H9 (cell line): ENCODE measurements around the gene MAPK12. TPM values are rescaled to one million over a fixed set of nuclear protein-coding genes. Genes with fewer than 3 reads are reported as not detected.

ENCODE experiments used
- DNase-seq: peaks from one replicate; pipeline ENCODE4 v3.0.0-alpha.2; 2017
- H2AFZ ChIP-seq: one replicate; pipeline ENCODE4 v1.6.1; 2013; ENCODE audit warnings: mild to moderate bottlenecking, low read length, control low read depth, moderate library complexity
- H2AK5ac ChIP-seq: 2 replicates; pipeline ENCODE4 v1.6.1; 2013; ENCODE audit warnings: low read length, control low read depth, mixed read lengths; ENCODE audit not compliant: insufficient read length
- H2BK120ac ChIP-seq: one replicate; pipeline ENCODE4 v1.6.1; 2013; ENCODE audit warnings: low read depth, mild to moderate bottlenecking, low read length, control low read depth, inconsistent platforms; ENCODE audit not compliant: poor library complexity, severe bottlenecking
- H2BK12ac ChIP-seq: 2 replicates; pipeline ENCODE4 v1.6.1; 2013; ENCODE audit warnings: low read length, control low read depth, mixed read lengths, low read depth; ENCODE audit not compliant: insufficient read length
- H2BK15ac ChIP-seq: 2 replicates; pipeline ENCODE4 v1.6.1; 2013; ENCODE audit warnings: low read depth, low read length, control low read depth
- H2BK20ac ChIP-seq: one replicate; pipeline ENCODE4 v1.6.1; 2013; ENCODE audit warnings: low read depth, mild to moderate bottlenecking, low read length, control low read depth, inconsistent platforms; ENCODE audit not compliant: poor library complexity, severe bottlenecking
- H2BK5ac ChIP-seq: 2 replicates; pipeline ENCODE4 v1.6.1; 2013; ENCODE audit warnings: low read length, control low read depth, mixed read lengths; ENCODE audit not compliant: insufficient read length
- H3K14ac ChIP-seq: 2 replicates; pipeline ENCODE4 v1.6.1; 2013; ENCODE audit warnings: low read length, control low read depth; ENCODE audit not compliant: insufficient read depth
- H3K18ac ChIP-seq: 2 replicates; pipeline ENCODE4 v1.6.1; 2013; ENCODE audit warnings: low read depth, mild to moderate bottlenecking, mixed read lengths, low read length, control low read depth; ENCODE audit not compliant: insufficient read length
- H3K23ac ChIP-seq: 2 replicates; pipeline ENCODE4 v1.6.1; 2013; ENCODE audit warnings: low read length, control low read depth, mixed read lengths, low read depth; ENCODE audit not compliant: insufficient read length
- H3K23me2 ChIP-seq: 2 replicates; pipeline ENCODE4 v1.6.1; 2013; ENCODE audit warnings: low read depth, mild to moderate bottlenecking, mixed read lengths, low read length, control low read depth; ENCODE audit not compliant: insufficient read length, poor library complexity, severe bottlenecking
- H3K27ac ChIP-seq: 2 replicates; pipeline ENCODE4 v1.5.1; 2013; ENCODE audit warnings: low read length, control low read depth, mixed read lengths, low read depth; ENCODE audit not compliant: insufficient read length
- H3K27me3 ChIP-seq: 2 replicates; pipeline ENCODE4 v1.6.1; 2013; ENCODE audit warnings: low read length, control low read depth, inconsistent platforms; ENCODE audit not compliant: insufficient read depth
- H3K4ac ChIP-seq: 2 replicates; pipeline ENCODE4 v1.6.1; 2013; ENCODE audit warnings: low read depth, mild to moderate bottlenecking, control low read depth, inconsistent platforms, low read length, moderate library complexity
- H3K4me1 ChIP-seq: 2 replicates; pipeline ENCODE4 v1.6.1; 2013; ENCODE audit warnings: low read length, control low read depth, inconsistent platforms; ENCODE audit not compliant: insufficient read depth
- H3K4me2 ChIP-seq: 2 replicates; pipeline ENCODE4 v1.6.1; 2013; ENCODE audit warnings: low read length, control low read depth, mixed read lengths; ENCODE audit not compliant: insufficient read length, insufficient read depth
- H3K56ac ChIP-seq: 2 replicates; pipeline ENCODE4 v1.6.1; 2013; ENCODE audit warnings: low read depth, mild to moderate bottlenecking, mixed read lengths, low read length, control low read depth; ENCODE audit not compliant: insufficient read length
- H3K79me1 ChIP-seq: 2 replicates; pipeline ENCODE4 v1.6.1; 2013; ENCODE audit warnings: low read depth, mild to moderate bottlenecking, moderate library complexity, low read length, control low read depth, inconsistent platforms; ENCODE audit not compliant: insufficient read depth, poor library complexity, severe bottlenecking
- H3K79me2 ChIP-seq: 2 replicates; pipeline ENCODE4 v1.6.1; 2013; ENCODE audit warnings: low read length, control low read depth, inconsistent platforms; ENCODE audit not compliant: insufficient read depth
- H3K9ac ChIP-seq: 2 replicates; pipeline ENCODE4 v1.6.1; 2013; ENCODE audit warnings: low read length, control low read depth, mixed read lengths; ENCODE audit not compliant: insufficient read length; ENCODE audit errors: extremely low read depth
- H3K9me3 ChIP-seq: one replicate; pipeline ENCODE4 v1.6.1; 2013; ENCODE audit warnings: low read depth, low read length, inconsistent platforms; ENCODE audit not compliant: control insufficient read depth
- H3T11ph ChIP-seq: one replicate; pipeline ENCODE4 v1.6.1; 2013; ENCODE audit warnings: mild to moderate bottlenecking, low read length, control low read depth, inconsistent platforms
- H4K20me1 ChIP-seq: one replicate; pipeline ENCODE4 v1.6.1; 2013; ENCODE audit not compliant: control insufficient read depth, insufficient read length, insufficient read depth
- H4K5ac ChIP-seq: 2 replicates; pipeline ENCODE4 v1.6.1; 2013; ENCODE audit warnings: low read depth, mild to moderate bottlenecking, mixed read lengths, low read length, control low read depth; ENCODE audit not compliant: insufficient read length
- H4K8ac ChIP-seq: replicated peaks from 2 replicates; pipeline ENCODE4 v1.6.1; 2013; ENCODE audit warnings: low read length, control low read depth, mixed read lengths, low read depth; ENCODE audit not compliant: insufficient read length
- H4K91ac ChIP-seq: 2 replicates; pipeline ENCODE4 v1.6.1; 2013; ENCODE audit warnings: low read depth, mild to moderate bottlenecking, moderate library complexity, mixed read lengths, low read length, control low read depth; ENCODE audit not compliant: insufficient read length
- H3K27ac Mint-ChIP-seq, 3 experiments: 2 replicates in 2 of 3; 3 replicates in 1 of 3; pipeline ENCODE4 v1.8.0; 2020 to 2021; ENCODE audit warnings: mixed read lengths in 3 of 3, mild to moderate bottlenecking in 1 of 3, moderate library complexity in 1 of 3
- H3K27me3 Mint-ChIP-seq: 2 replicates; pipeline ENCODE4 v1.8.0; 2021; ENCODE audit warnings: low read depth, mild to moderate bottlenecking, moderate library complexity, mixed read lengths
- H3K36me3 Mint-ChIP-seq, 3 experiments: 2 replicates in 2 of 3; 3 replicates in 1 of 3; pipeline ENCODE4 v1.8.0; 2020 to 2021; ENCODE audit warnings: low read depth in 3 of 3, mixed read lengths in 3 of 3; ENCODE audit not compliant: insufficient read depth in 1 of 3
- H3K4me1 Mint-ChIP-seq, 2 experiments: 2 replicates each; pipeline ENCODE4 v1.8.0; 2020; ENCODE audit warnings: mixed read lengths in 2 of 2
- H3K4me3 Mint-ChIP-seq, 2 experiments: 2 replicates in 1 of 2; 3 replicates in 1 of 2; pipeline ENCODE4 v1.8.0; 2020 to 2021; ENCODE audit warnings: mild to moderate bottlenecking in 2 of 2, mixed read lengths in 2 of 2, moderate library complexity in 1 of 2
- H3K9me3 Mint-ChIP-seq, 2 experiments: 2 replicates in 1 of 2; 3 replicates in 1 of 2; pipeline ENCODE4 v1.8.0; 2020; ENCODE audit warnings: mild to moderate bottlenecking in 2 of 2, mixed read lengths in 2 of 2, moderate library complexity in 1 of 2
- WGBS: extraction: QIAGEN DNeasy Blood & Tissue Kit; methylation state at CpG from one replicate; pipeline ENCODE4 v1.1.7; 2013; ENCODE audit warnings: missing lambda C conversion rate, low lambda C conversion rate, mixed read lengths; ENCODE audit not compliant: insufficient read length; ENCODE audit errors: extremely low coverage; 5-methylcytosine and 5-hydroxymethylcytosine counted together
- total RNA-seq: library from RNA; stranded (reverse); gene quantifications from 2 replicates; pipeline ENCODE4 v1.2.1, GENCODE V29; 2021
- TF ChIP-seq, protein P1 (sequence below): fragments of 200-600 bp; sonication (generic); conservative IDR thresholded peaks from 3 replicates; pipeline ENCODE4 v1.8.0; 2021; ENCODE audit warnings: antibody characterized with exemption, mild to moderate bottlenecking

The MAPK12 gene
- total RNA-seq, 1 experiment from 2014 or later, result 31.3 TPM

DNA sequence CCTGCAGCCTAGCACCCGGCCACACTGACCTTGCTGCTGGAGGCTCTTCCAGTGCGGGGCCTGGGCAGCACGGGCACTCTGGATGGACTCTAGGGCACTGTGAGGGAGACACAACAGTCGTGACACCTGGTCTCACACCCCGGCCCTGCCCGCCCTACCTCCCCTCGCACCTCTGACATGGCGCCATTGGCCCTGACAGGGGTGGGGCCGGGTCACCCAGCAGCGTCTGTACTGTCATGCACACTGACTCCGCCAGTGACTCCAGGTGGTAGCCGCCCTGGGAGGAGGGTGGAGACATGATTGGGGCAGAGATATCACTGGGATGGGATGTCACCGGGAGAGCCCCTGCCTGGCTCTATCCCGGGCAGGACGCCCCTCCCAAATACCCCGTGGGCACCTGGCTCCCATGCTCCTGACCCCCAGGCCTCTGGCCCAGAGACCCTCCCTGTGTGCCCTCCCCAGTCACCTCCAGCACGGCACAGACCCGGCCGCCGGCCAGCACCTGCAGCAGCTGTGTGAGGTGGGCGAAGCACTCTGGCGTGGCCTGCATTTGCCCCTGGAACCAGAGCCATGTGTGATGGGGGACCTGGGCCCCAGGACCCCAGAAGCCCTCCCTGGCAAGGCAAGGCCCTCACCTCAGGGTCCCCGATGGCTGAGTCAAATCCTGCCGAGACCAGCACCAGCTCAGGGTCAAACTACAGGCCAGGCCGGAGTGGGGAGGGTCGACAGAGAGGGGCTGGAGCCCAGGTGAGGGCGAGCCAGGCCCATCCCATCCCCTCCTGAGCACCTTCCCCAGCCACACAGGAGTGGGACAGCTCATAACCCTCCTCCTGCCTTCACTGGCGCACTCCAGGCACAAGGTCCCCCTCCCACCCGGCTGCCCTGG, 13.0 kb downstream of the MAPK12 start:
- H3K4me1 Mint-ChIP-seq, result peaks cover 14 to 28% of the 10 kb centered on the region in 2 experiments
- H3K27ac Mint-ChIP-seq, result peak overlapping the region in 2 of 3 experiments; percentile 71 to 96; a peak in 3 of 7 replicates

More for the DNA sequence above, 13.0 kb downstream of the MAPK12 start:
- H3K27me3 ChIP-seq, result no peaks in the 10 kb centered on the region
- peaks cover 6% of the 10 kb centered on the region; the same call in 1 of the 2 replicates for H3K79me2 ChIP-seq
- no peak overlapping the region for H2BK5ac ChIP-seq
- peak overlapping the region; percentile 10; the same call in 1 of the 2 replicates for H3K14ac ChIP-seq
- H2AFZ ChIP-seq, result no peak overlapping the region
- H2BK20ac ChIP-seq, result no peak overlapping the region
- no peak overlapping the region for H3K4me2 ChIP-seq
- no peak for DNase-seq
- no peak overlapping the region for H4K8ac ChIP-seq
- H3K23me2 ChIP-seq, result peaks cover 35% of the 10 kb centered on the region
- no peaks in the 10 kb centered on the region for H3K9me3 ChIP-seq
- H3K23ac ChIP-seq, result no peak overlapping the region
- Mint-ChIP-seq H3K9me3 (no peaks in the 10 kb centered on the region), H3K4me3 (no peak overlapping the region), H3K36me3 (peaks cover 0 to 16% (median 5%) of the 10 kb centered on the region in 3 experiments; a peak in 3 of 7 replicates), H3K27me3 (no peaks in the 10 kb centered on the region; the same call in 1 of the 2 replicates)
- WGBS, result no CpG with 5 or more reads among the region's 29 CpGs
- no peak overlapping the region for H3K9ac ChIP-seq
- TF ChIP-seq, protein P1, sequence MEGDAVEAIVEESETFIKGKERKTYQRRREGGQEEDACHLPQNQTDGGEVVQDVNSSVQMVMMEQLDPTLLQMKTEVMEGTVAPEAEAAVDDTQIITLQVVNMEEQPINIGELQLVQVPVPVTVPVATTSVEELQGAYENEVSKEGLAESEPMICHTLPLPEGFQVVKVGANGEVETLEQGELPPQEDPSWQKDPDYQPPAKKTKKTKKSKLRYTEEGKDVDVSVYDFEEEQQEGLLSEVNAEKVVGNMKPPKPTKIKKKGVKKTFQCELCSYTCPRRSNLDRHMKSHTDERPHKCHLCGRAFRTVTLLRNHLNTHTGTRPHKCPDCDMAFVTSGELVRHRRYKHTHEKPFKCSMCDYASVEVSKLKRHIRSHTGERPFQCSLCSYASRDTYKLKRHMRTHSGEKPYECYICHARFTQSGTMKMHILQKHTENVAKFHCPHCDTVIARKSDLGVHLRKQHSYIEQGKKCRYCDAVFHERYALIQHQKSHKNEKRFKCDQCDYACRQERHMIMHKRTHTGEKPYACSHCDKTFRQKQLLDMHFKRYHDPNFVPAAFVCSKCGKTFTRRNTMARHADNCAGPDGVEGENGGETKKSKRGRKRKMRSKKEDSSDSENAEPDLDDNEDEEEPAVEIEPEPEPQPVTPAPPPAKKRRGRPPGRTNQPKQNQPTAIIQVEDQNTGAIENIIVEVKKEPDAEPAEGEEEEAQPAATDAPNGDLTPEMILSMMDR, result no peak
- H3K56ac ChIP-seq, result no peak overlapping the region
- no peak overlapping the region for H3K4ac ChIP-seq
- no peaks in the 10 kb centered on the region for H4K20me1 ChIP-seq
- no peak overlapping the region for H3T11ph ChIP-seq
- no peak overlapping the region for H2BK12ac ChIP-seq
- H2AK5ac ChIP-seq, result no peak overlapping the region
- H2BK120ac ChIP-seq, result no peak overlapping the region
- no peaks in the 10 kb centered on the region for H3K4me1 ChIP-seq
- no peak overlapping the region for H3K27ac ChIP-seq
- H4K91ac ChIP-seq, result no peak overlapping the region
- no peak overlapping the region for H4K5ac ChIP-seq
- no peak overlapping the region for H2BK15ac ChIP-seq
- H3K79me1 ChIP-seq, result no peaks in the 10 kb centered on the region
- H3K18ac ChIP-seq, result peak overlapping the region; percentile 7
